Measurements from ENCODE around the gene IL5.
"Not testable (repeated sequence)": the region's sequence is repeated elsewhere in the genome, so short reads cannot be mapped to it uniquely, and the experiment has no call there.

The IL5 gene

GRCh38 chr5:132543472-132544201, at the start of gene IL5:
Gene IL5, minus strand, starts transcription at chr5:132543522. Its CDS starts 44 bp downstream, at chr5:132543478.
- DNase-seq (ENCODE audit: low read depth in 1 of 2, low spot score in 1 of 2) = no peak

DNA sequence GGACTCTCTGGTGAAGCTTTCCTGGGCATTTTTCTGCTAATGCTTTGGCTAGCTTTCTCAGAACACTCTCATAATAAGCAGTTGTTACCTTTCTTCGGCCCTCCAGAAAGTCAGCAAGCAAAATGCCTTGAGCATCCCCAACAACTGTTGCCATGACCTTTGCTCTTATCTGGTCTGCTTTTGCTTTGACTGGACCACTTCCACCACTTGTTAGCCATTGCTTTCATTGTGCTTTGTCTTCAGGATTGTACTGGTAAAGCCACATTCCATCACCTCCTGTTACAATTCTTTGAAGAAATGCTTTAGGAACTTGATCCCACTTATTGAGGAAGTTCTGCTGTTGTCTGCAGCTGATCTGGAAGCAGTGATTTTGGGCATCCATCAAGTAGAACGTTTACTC, 49.2 kb upstream of the IL5 start:
- no peak for DNase-seq (ENCODE audit: low read depth in 1 of 2, low spot score in 1 of 2)

DNA sequence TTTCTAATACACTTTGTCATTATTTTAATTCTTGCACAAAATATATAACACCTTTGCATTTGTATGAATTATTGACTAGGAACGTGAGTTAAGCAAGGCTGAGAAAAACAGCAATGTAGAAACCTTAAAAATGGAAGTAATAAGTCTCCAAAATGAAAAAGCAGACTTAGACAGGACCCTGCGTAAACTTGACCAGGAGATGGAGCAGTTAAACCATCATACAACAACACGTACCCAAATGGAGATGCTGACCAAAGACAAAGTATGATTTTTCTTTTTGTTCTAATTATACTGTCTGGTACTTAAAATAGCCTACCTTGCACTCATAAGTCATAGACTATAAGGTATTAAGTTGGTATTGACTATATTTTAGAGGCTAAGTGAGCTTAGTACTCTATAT, 47.8 kb upstream of the IL5 start:
- no peak for DNase-seq (ENCODE audit: low read depth in 1 of 2, low spot score in 1 of 2)

GRCh38 chr5:132589467-132589866, 46.1 kb upstream of the IL5 start:
- no peak for DNase-seq (ENCODE audit: low read depth in 1 of 2, low spot score in 1 of 2)

- DNase-seq (ENCODE audit: low read depth in 1 of 2, low spot score in 1 of 2) = no peak
Observed at GRCh38 chr5:132586063-132586462, 42.7 kb upstream of the IL5 start.

GRCh38 chr5:132584560-132584959, 41.2 kb upstream of the IL5 start:
- not testable (repeated sequence) for DNase-seq (ENCODE audit: low read depth in 1 of 2, low spot score in 1 of 2)

DNA sequence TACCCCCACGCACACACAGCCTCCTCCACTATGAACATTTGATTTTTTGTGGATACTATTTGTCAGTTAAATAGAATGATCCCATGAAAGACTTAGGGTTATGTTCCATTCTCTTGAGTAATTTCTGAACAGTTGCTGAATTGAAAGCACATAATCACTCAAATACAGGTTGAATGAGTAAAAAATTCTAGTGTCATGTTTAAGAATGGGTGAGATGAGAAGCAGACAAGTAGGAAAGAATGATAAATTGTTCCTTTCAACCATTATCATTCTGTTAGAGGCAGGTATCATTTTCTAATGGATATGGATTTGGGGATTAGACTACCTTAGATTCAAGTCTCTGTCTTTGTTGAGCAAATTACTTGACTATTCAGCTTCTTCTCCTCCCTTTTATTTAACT, 32.8 kb upstream of the IL5 start:
- DNase-seq (ENCODE audit: low read depth in 1 of 2, low spot score in 1 of 2) = no peak

GRCh38 chr5:132566657-132567056, 23.3 kb upstream of the IL5 start:
- no peak for DNase-seq (ENCODE audit: low read depth in 1 of 2, low spot score in 1 of 2)

DNA sequence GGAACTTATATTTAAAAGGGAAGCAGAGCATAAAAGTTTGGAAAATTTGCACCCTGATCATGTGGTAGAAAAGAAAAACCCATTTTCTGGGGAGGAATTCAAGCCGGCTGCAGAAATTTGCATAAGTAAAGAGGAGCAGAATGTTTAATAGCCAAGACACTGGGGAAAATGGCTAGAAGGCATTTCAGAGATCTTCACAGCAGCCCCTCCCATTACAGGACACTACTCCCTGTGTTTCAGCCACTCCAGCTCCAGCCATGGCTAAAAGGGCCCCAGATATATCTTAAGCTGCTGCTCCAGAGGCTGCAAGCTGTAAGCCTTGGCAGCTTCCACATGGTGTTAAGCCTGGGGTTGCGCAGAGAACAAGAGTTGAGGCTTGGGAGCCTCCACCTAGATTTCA, 21.2 kb upstream of the IL5 start:
- DNase-seq (ENCODE audit: low read depth in 1 of 2, low spot score in 1 of 2) = not testable (repeated sequence)

DNA sequence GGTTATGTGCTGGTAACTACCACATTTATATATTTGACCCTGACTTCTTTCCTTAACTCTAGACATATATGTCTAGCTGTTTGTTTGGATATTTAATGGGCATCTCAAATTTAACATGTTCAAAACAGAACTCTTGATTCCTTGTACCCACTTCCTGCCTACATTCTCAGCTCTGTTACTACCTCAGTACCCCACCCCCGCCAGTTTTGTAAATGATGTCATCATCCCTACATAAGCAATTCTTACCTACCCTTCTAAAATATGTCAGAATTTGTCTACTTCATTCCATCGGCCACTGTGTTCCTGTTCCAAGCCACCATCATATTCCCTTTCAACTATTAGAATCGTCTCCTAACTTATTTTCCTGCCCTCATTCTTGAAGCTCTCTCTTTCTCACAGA, 18.3 kb upstream of the IL5 start:
- no peak for DNase-seq (ENCODE audit: low read depth in 1 of 2, low spot score in 1 of 2)

DNA sequence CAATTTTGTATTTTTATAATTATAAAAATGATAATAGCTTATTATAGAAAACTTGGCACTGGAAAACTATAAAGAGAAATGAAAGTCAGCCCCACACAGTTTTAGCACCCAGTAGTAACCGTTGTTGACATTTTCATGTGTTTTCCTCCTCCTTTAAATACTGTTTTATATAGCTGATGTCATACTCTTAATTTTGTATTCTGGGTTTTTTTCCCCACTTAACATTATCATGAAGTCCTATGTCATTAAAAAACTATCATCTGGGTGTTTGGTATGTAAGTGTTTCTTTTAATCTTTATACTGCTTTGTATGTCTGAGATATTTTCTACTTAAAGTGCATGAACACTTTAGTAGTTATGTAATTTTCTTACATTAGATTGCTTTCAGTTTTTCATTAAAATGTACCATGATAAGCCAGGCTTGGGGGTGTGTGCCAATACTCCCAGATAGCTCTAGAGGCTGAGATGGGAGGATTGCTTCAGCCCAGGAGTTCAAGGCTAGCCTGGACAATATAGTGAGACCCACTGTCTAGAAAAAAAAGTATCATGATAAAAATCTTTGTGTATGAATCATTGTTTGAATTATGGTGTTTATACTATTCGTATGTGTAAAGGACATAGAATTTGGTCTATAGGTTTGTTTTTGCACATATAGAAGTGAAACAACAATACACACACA, 16.2 kb upstream of the IL5 start:
- DNase-seq (ENCODE audit: low read depth in 1 of 2, low spot score in 1 of 2) = no peak

- DNase-seq (ENCODE audit: low read depth in 1 of 2, low spot score in 1 of 2) = no peak
Observed at GRCh38 chr5:132557478-132558172, 14.3 kb upstream of the IL5 start.

GRCh38 chr5:132556763-132557477, 13.6 kb upstream of the IL5 start, which contains the start of gene RAD50:
Gene RAD50, plus strand, starts transcription at chr5:132556977. Its CDS starts 348 bp downstream, at chr5:132557325.
- peak; percentile 86 to 88 for DNase-seq (ENCODE audit: low read depth in 1 of 2, low spot score in 1 of 2)

- DNase-seq (ENCODE audit: low read depth in 1 of 2, low spot score in 1 of 2) = no peak
Observed at GRCh38 chr5:132556153-132556762, 12.9 kb upstream of the IL5 start.

DNA sequence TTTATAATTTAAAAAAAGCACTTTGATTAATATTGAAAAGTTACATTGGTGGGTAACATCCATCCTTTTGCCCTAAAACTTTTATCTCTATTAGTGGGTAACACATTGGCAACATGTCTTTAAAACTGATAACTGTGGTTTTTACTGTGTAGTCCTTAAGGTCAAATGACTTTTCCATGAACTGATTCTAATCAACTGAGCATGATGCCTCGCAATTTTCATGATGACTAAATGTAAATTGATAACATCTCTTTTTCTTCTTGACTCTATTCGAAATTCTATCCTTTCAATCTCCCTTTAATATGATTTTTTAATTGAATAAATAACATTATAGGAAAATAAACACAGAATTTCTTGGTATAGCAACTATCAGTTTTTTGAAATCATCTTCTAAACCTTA, 6.3 kb upstream of the IL5 start:
- DNase-seq (ENCODE audit: low read depth in 1 of 2, low spot score in 1 of 2) = no peak

- DNase-seq (ENCODE audit: low read depth in 1 of 2, low spot score in 1 of 2) = not testable (repeated sequence)
Observed at GRCh38 chr5:132548834-132549233, 5.5 kb upstream of the IL5 start.

DNA sequence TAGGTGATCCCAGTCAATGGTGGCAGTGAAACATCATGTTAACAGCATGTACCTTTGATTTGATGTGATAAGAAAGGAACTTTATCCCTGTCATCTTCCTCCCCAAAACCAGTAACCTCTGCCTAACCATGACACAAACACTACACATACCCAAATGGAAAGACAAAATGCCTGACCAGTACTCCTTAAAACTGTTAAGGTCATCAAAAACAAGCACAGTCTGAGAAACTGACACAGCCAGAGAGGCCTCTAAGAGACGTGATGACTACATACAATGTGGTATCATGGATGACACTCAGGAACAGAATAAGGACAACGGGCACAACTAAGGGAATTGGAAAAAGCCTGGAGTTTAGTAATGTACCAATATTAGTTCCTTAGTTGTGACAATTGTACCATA, 3.9 kb upstream of the IL5 start:
- no peak for DNase-seq (ENCODE audit: low read depth in 1 of 2, low spot score in 1 of 2)

DNA sequence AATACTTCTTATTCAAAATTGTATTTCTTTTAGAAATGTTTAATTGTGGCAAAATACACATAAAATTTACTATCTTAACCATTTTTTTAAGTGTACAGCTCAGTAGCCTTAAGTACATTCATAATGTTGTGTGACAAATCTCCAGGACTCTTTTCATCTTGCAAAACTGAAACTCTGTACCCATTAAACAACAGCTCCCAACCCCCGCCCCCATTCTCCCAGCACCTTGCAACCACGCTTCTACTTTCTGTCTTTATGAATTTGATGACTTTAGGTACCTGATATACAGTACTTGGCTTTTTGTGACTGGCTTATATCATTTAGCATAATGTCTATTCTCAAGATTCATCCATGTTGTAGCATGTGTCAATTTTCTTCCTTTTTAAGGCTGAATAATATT, 2.8 kb upstream of the IL5 start:
- DNase-seq (ENCODE audit: low read depth in 1 of 2, low spot score in 1 of 2) = no peak

- no peak for DNase-seq (ENCODE audit: low read depth in 1 of 2, low spot score in 1 of 2)
Observed at GRCh38 chr5:132540764-132541163, 2.6 kb downstream of the IL5 start.

GRCh38 chr5:132540149-132540548, 3.2 kb downstream of the IL5 start:
- no peak for DNase-seq (ENCODE audit: low read depth in 1 of 2, low spot score in 1 of 2)

DNA sequence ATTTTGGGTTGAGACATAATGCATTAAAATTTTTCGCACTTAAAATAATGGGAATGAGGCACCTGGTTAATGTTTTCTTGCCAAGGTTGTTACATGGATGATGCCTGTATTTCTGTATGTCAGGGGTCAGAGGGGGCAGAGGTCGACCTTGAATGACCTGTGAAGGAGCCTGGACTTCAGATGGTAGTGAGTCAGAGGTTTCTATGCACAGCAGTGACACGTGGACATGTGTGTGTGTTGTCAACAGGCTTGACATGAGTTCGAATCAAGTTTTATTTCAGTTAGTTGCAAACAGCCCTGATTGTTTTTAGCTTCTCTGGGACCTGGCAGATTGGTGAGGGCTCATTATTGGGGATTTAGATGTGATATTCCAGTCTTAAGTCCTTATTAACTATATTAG, 3.6 kb downstream of the IL5 start:
- DNase-seq (ENCODE audit: low read depth in 1 of 2, low spot score in 1 of 2) = no peak
